OCI-LY7 (cell line): ENCODE results near the gene CDRT4. TPM values are rescaled to one million over a fixed set of nuclear protein-coding genes. Genes with fewer than 3 reads are reported as not detected.

ENCODE experiments used
- BruUV-seq: library from RNA; stranded (reverse); fragments of 400-500 nt; replicated peaks from 2 replicates; lab custom pipeline; 2021; lab: Mats Ljungman, UMichigan
- CTCF ChIA-PET: fragments of 300-600 bp; sonication (Branson Sonifier 250); formaldehyde crosslinking; loops from one replicate; lab custom pipeline; 2022; ENCODE audit warnings: antibody characterized with exemption; ENCODE audit not compliant: unreplicated experiment; lab: Charles Lee
- POLR2A ChIA-PET: fragments of 300-600 bp; sonication (Branson Sonifier 250); formaldehyde crosslinking; loops from one replicate; lab custom pipeline; 2022; ENCODE audit warnings: antibody characterized with exemption; lab: Charles Lee
- DNase-seq: peaks from one replicate; pipeline ENCODE4 v3.0.0-alpha.2; 2015; ENCODE audit warnings: low spot score
- H2AFZ ChIP-seq: fragments of 200-600 bp; sonication (generic), shearing (Covaris generic); 2 replicates; pipeline ENCODE4 v1.6.1; 2014; ENCODE audit warnings: mild to moderate bottlenecking, antibody characterized with exemption, low read length, moderate library complexity
- H3K27ac ChIP-seq: fragments of 200-600 bp; sonication (generic); 2 replicates; pipeline ENCODE4 v1.5.1; 2014; ENCODE audit warnings: mixed run types, low read depth, mild to moderate bottlenecking, moderate library complexity, low read length, inconsistent platforms; ENCODE audit not compliant: poor library complexity, severe bottlenecking
- H3K36me3 ChIP-seq: fragments of 200-600 bp; sonication (generic); 2 replicates; pipeline ENCODE4 v1.6.1; 2014; ENCODE audit warnings: mild to moderate bottlenecking, antibody characterized with exemption, low read length, moderate library complexity, mixed read lengths; ENCODE audit not compliant: insufficient read depth
- H3K4me1 ChIP-seq: fragments of 200-600 bp; sonication (generic); 2 replicates; pipeline ENCODE4 v1.5.1; 2014; ENCODE audit warnings: mild to moderate bottlenecking, low read length; ENCODE audit not compliant: insufficient read depth, poor library complexity, severe bottlenecking
- H3K4me2 ChIP-seq: fragments of 200-600 bp; sonication (generic); 2 replicates; pipeline ENCODE4 v1.6.1; 2014; ENCODE audit warnings: mild to moderate bottlenecking, low read length
- H3K4me3 ChIP-seq: fragments of 200-600 bp; sonication (generic); 2 replicates; pipeline ENCODE4 v1.5.1; 2014; ENCODE audit warnings: mild to moderate bottlenecking, low read depth, low read length; ENCODE audit not compliant: poor library complexity, severe bottlenecking
- H3K79me2 ChIP-seq: fragments of 200-600 bp; sonication (generic); 2 replicates; pipeline ENCODE4 v1.6.1; 2016; ENCODE audit warnings: low read depth, mild to moderate bottlenecking, low read length, moderate library complexity, mixed read lengths; ENCODE audit not compliant: insufficient read depth
- H3K9me2 ChIP-seq: fragments of 200-600 bp; sonication (generic); 2 replicates; pipeline ENCODE4 v1.6.1; 2016; ENCODE audit warnings: mild to moderate bottlenecking, low read length, mixed read lengths; ENCODE audit not compliant: insufficient read depth
- H3K9me3 ChIP-seq: fragments of 200-600 bp; sonication (generic); 2 replicates; pipeline ENCODE4 v1.6.1; 2014; ENCODE audit warnings: mild to moderate bottlenecking, mixed run types, low read length, mixed read lengths
- H4K20me1 ChIP-seq: fragments of 200-600 bp; sonication (generic); 2 replicates; pipeline ENCODE4 v1.6.1; 2014; ENCODE audit warnings: mild to moderate bottlenecking, antibody characterized with exemption, low read length, moderate library complexity, mixed read lengths; ENCODE audit not compliant: insufficient read depth
- EZH2phosphoT487 ChIP-seq: fragments of 200-600 bp; sonication (generic); IDR thresholded peaks from 2 replicates; pipeline ENCODE4 v1.6.1; 2018; ENCODE audit warnings: low read depth, borderline replicate concordance, mild to moderate bottlenecking, mixed run types, antibody characterized with exemption, low read length, moderate library complexity, mixed read lengths
- intact Hi-C: fragments of 100-400 bp; cut with micrococcal nuclease; formaldehyde crosslinking; loops from one replicate; pipeline ENCODE4 v1.10.0; 2022; ENCODE audit not compliant: unreplicated experiment
- total RNA-seq, 2 experiments: library from RNA; depleted of rRNA in 1 of 2; stranded (reverse); fragments of >200 nt in 1 of 2; shearing (Covaris generic) in 1 of 2; gene quantifications; 2 replicates each; pipeline ENCODE4 v1.2.3, GENCODE V29; 2014 to 2022
- TF ChIP-seq, protein P1 (sequence below): fragments of 200-600 bp; sonication (generic); conservative IDR thresholded peaks from 2 replicates; pipeline ENCODE4 v1.5.1; 2014; ENCODE audit warnings: mild to moderate bottlenecking, antibody characterized with exemption, low read length, moderate library complexity, mixed read lengths

Gene CDRT4
- total RNA-seq, 2 experiments from 2014 or later, result 1.7 to 6.2 TPM

- BruUV-seq, result no TSS peak
- TF ChIP-seq, protein P1, sequence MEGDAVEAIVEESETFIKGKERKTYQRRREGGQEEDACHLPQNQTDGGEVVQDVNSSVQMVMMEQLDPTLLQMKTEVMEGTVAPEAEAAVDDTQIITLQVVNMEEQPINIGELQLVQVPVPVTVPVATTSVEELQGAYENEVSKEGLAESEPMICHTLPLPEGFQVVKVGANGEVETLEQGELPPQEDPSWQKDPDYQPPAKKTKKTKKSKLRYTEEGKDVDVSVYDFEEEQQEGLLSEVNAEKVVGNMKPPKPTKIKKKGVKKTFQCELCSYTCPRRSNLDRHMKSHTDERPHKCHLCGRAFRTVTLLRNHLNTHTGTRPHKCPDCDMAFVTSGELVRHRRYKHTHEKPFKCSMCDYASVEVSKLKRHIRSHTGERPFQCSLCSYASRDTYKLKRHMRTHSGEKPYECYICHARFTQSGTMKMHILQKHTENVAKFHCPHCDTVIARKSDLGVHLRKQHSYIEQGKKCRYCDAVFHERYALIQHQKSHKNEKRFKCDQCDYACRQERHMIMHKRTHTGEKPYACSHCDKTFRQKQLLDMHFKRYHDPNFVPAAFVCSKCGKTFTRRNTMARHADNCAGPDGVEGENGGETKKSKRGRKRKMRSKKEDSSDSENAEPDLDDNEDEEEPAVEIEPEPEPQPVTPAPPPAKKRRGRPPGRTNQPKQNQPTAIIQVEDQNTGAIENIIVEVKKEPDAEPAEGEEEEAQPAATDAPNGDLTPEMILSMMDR, result no peak
- no peak for TF ChIP-seq EZH2phosphoT487
These were observed 30.2 kb downstream of the CDRT4 start for GRCh38 chr17:15437303-15437635.

GRCh38 chr17:15436473-15437302 is 30.7 kb downstream of the CDRT4 start:
- no TSS peak for BruUV-seq
- CTCF ChIA-PET, result interaction anchor here (0.6 kb wide), 1 partner anchor 26 kb away, joined by 3 read pairs; no protein-coding TSS in a partner anchor
- Histone ChIP-seq H2AFZ (peak overlapping the region; percentile 98), H3K4me3 (peak overlapping the region; percentile 32), H3K4me1 (peaks cover 9% of the 10 kb centered on the region), H3K27ac (no peak overlapping the region), H3K79me2 (no peaks in the 10 kb centered on the region), H4K20me1 (no peaks in the 10 kb centered on the region), H3K9me2 (no peaks in the 10 kb centered on the region), H3K36me3 (peaks cover 6% of the 10 kb centered on the region; the same call in 1 of the 2 replicates), H3K4me2 (peak overlapping the region; percentile 18; the same call in 1 of the 2 replicates), H3K9me3 (peaks cover 8% of the 10 kb centered on the region; the same call in 1 of the 2 replicates)
- no peak for TF ChIP-seq EZH2phosphoT487
- TF ChIP-seq, protein P1, result peak; percentile 80
- intact Hi-C loops, result no loop called here
- POLR2A ChIA-PET, result interaction anchor here (0.9 to 1.1 kb wide), 2 partner anchors 12 to 35 kb away, joined by 3 read pairs; no protein-coding TSS in a partner anchor
- peak; percentile 74 for DNase-seq

More at GRCh38 chr17:15437303-15437635, 30.2 kb downstream of the CDRT4 start:
- Histone ChIP-seq H3K4me3 (peak overlapping the region; percentile 32), H3K9me2 (no peaks in the 10 kb centered on the region), H3K36me3 (peaks cover 6% of the 10 kb centered on the region; the same call in 1 of the 2 replicates), H3K27ac (no peak overlapping the region), H4K20me1 (no peaks in the 10 kb centered on the region), H3K9me3 (peaks cover 8% of the 10 kb centered on the region; the same call in 1 of the 2 replicates), H3K4me2 (peak overlapping the region; percentile 18; the same call in 1 of the 2 replicates), H2AFZ (peak overlapping the region; percentile 98), H3K79me2 (no peaks in the 10 kb centered on the region), H3K4me1 (peaks cover 9% of the 10 kb centered on the region)
- POLR2A ChIA-PET, result interaction anchor here (0.9 to 1.1 kb wide), 2 partner anchors 13 to 35 kb away, joined by 3 read pairs; no protein-coding TSS in a partner anchor
- intact Hi-C loops, result no loop called here
- CTCF ChIA-PET, result no interaction called here
- DNase-seq, result no peak
